ENCODE measurements around the gene SPIB. TPM values are rescaled to one million over a fixed set of nuclear protein-coding genes. Genes with fewer than 3 reads are reported as not detected.

SPIB gene
- total RNA-seq, 1 experiment from 2014 or later: 0.50 TPM

DNA sequence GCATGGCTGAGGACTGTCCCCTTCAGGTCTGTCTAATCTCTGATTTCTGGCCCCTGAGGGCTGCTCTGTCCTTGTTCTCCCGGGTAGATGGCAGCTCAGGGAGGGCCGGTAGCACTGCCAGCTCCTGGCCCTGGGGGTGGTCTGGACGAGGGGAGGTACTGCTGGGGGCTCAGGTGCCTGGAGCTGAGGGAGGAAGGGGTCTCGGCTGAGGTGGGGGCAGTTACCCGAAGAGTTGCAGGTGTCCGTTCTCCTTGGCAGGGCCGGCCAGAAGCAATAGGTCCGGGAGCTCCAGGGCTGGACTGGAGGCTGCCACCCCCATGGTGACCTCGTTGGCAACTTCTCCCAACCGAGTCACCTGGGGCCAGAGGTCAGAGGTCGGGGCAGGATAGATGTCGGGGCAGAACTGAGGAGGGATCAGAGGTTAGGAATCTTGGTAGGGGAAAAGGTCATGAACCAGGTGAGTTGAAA is 56.4 kb downstream of the SPIB start:
- H3K4me1 ChIP-seq: no peaks in the 10 kb centered on the region
- TF ChIP-seq, protein P1, sequence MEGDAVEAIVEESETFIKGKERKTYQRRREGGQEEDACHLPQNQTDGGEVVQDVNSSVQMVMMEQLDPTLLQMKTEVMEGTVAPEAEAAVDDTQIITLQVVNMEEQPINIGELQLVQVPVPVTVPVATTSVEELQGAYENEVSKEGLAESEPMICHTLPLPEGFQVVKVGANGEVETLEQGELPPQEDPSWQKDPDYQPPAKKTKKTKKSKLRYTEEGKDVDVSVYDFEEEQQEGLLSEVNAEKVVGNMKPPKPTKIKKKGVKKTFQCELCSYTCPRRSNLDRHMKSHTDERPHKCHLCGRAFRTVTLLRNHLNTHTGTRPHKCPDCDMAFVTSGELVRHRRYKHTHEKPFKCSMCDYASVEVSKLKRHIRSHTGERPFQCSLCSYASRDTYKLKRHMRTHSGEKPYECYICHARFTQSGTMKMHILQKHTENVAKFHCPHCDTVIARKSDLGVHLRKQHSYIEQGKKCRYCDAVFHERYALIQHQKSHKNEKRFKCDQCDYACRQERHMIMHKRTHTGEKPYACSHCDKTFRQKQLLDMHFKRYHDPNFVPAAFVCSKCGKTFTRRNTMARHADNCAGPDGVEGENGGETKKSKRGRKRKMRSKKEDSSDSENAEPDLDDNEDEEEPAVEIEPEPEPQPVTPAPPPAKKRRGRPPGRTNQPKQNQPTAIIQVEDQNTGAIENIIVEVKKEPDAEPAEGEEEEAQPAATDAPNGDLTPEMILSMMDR (IDR thresholded peaks at IDR 0.05; ENCODE audit: insufficient read depth in 1 of 2, low read depth in 1 of 2, low read length in 1 of 2, severe bottlenecking in 1 of 2, unreplicated experiment in 1 of 2): no peak
- H3K27me3 ChIP-seq (replicated peaks; ENCODE audit: control insufficient read depth, insufficient read depth, low read length): no peaks in the 10 kb centered on the region
- no peak for DNase-seq
- Mint-ChIP-seq H3K4me3 (ENCODE audit: unreplicated experiment) (peak overlapping the region; percentile 89), H3K27me3 (ENCODE audit: insufficient read depth, unreplicated experiment) (no peaks in the 10 kb centered on the region), H3K36me3 (ENCODE audit: insufficient read depth, unreplicated experiment) (peaks cover 36% of the 10 kb centered on the region), H3K9me3 (ENCODE audit: unreplicated experiment) (no peaks in the 10 kb centered on the region), H3K27ac (ENCODE audit: unreplicated experiment) (peak overlapping the region; percentile 54), H3K4me1 (ENCODE audit: low read depth, unreplicated experiment) (no peaks in the 10 kb centered on the region)
- ChIA-PET POLR2A (no interaction called here), CTCF (no interaction called here)
- H3K4me3 ChIP-seq (ENCODE audit: low read depth, low read length): no peak overlapping the region
- intact Hi-C loops (cut with micrococcal nuclease; ENCODE audit: unreplicated experiment): no loop called here
- no peaks in the 10 kb centered on the region for H3K36me3 ChIP-seq (ENCODE audit: control insufficient read depth, insufficient read depth, low read length)
- H3K9me3 ChIP-seq: no peaks in the 10 kb centered on the region
- BruUV-seq (replicated peaks): no TSS peak

DNA sequence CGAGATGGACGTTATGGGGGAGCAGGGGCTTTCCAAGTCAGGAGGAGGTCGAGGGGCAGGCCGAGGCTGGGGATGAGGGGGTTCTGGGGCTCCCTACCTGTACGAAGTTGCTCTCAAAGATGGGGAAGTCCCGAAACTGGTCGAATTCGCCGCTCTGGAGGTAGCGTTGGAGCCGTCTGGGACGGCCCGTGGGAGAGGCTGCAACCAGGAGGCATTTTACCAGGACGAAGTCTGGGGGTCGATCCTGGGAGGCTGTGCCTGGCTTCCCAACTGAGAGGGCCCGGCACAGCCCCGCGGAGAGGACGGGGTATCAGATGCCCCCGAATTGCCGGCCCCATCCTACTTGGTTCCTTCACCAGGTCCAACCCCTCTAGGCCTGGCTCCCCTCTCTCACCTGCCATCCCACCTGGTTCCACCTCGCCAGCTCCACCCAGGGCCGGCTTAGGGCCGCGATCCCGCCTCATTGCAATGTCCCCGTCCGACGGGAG is 57.0 kb downstream of the SPIB start:
- Mint-ChIP-seq H3K9me3 (ENCODE audit: unreplicated experiment) (no peaks in the 10 kb centered on the region), H3K36me3 (ENCODE audit: insufficient read depth, unreplicated experiment) (peaks cover 36% of the 10 kb centered on the region), H3K4me1 (ENCODE audit: low read depth, unreplicated experiment) (no peaks in the 10 kb centered on the region), H3K27me3 (ENCODE audit: insufficient read depth, unreplicated experiment) (no peaks in the 10 kb centered on the region), H3K4me3 (ENCODE audit: unreplicated experiment) (peak overlapping the region; percentile 89), H3K27ac (ENCODE audit: unreplicated experiment) (peak overlapping the region; percentile 54)
- no peak for DNase-seq
- no peaks in the 10 kb centered on the region for H3K9me3 ChIP-seq
- ChIA-PET POLR2A (no interaction called here), CTCF (no interaction called here)
- no peaks in the 10 kb centered on the region for H3K27me3 ChIP-seq (replicated peaks; ENCODE audit: control insufficient read depth, insufficient read depth, low read length)
- no peak overlapping the region for H3K4me3 ChIP-seq (ENCODE audit: low read depth, low read length)
- BruUV-seq (replicated peaks): no TSS peak
- H3K36me3 ChIP-seq (ENCODE audit: control insufficient read depth, insufficient read depth, low read length): no peaks in the 10 kb centered on the region
- no peaks in the 10 kb centered on the region for H3K4me1 ChIP-seq
- intact Hi-C loops (cut with micrococcal nuclease; ENCODE audit: unreplicated experiment): loop anchor here (1.0 kb wide), 1 partner anchor 36 kb away; the partner anchor contains the start of gene JOSD2
- TF ChIP-seq, protein P1 (IDR thresholded peaks at IDR 0.05; ENCODE audit: insufficient read depth in 1 of 2, low read depth in 1 of 2, low read length in 1 of 2, severe bottlenecking in 1 of 2, unreplicated experiment in 1 of 2): no peak

DNA sequence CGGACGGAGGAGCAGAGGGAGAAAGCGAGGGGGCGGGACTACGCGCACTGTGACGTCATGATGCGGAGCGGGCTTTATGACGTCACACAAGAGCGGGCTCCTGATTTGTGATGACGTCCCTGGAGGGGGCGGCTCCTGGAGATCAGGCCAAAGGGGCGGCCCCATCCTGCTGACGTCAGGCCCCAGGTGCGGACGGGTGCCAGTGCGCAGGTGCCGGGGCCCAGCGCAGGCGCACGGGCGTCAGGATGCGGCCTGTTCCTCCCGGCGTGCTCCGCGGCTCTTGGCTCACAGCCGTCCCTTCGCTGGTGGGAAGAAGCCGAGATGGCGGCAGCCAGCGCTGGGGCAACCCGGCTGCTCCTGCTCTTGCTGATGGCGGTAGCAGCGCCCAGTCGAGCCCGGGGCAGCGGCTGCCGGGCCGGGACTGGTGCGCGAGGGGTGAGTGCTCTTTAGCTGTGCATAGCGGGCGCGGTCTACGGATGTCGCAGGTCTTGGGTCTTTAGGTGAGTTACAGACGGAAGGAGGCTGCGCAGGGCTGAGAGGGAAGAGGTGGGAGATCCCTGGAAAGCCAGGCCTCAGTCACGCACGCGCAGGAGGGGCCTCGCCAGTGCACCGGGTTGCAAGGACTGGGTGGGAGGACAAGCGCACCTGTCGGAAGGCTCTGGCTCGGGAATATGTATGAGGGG is 57.6 kb downstream of the SPIB start, which contains the start of the genes EMC10 and GARIN5A:
Gene EMC10, plus strand, starts transcription at position 284 of the 683 bp plus-strand sequence. Its CDS starts 38 bp downstream, at position 322.
Gene GARIN5A, minus strand, starts transcription at position 625 of the 683 bp plus-strand sequence. Its CDS starts 460 bp downstream, at position 165.
- Histone ChIP-seq H3K27me3 (replicated peaks; ENCODE audit: control insufficient read depth, insufficient read depth, low read length) (no peaks in the 10 kb centered on the region), H3K4me3 (ENCODE audit: low read depth, low read length) (peak within 1 kb of the TSS; percentile 51), H3K36me3 (ENCODE audit: control insufficient read depth, insufficient read depth, low read length) (no peaks in the 10 kb centered on the region), H3K4me1 (no peaks in the 10 kb centered on the region), H3K9me3 (no peaks in the 10 kb centered on the region)
- TF ChIP-seq, protein P1 (IDR thresholded peaks at IDR 0.05; ENCODE audit: insufficient read depth in 1 of 2, low read depth in 1 of 2, low read length in 1 of 2, severe bottlenecking in 1 of 2, unreplicated experiment in 1 of 2): no peak
- DNase-seq: peak; percentile 85 to 93
- intact Hi-C loops (cut with micrococcal nuclease; ENCODE audit: unreplicated experiment): loop anchor here (1.0 kb wide), 1 partner anchor 35 kb away; the partner anchor contains the start of gene JOSD2
- ChIA-PET POLR2A (no interaction called here), CTCF (no interaction called here)
- peak within 1 kb of the TSS; percentile 54 for H3K27ac Mint-ChIP-seq (ENCODE audit: unreplicated experiment)
- H3K9me3 Mint-ChIP-seq (ENCODE audit: unreplicated experiment): no peaks in the 10 kb centered on the region
- no peaks in the 10 kb centered on the region for H3K4me1 Mint-ChIP-seq (ENCODE audit: low read depth, unreplicated experiment)
- peak within 1 kb of the TSS; percentile 89 for H3K4me3 Mint-ChIP-seq (ENCODE audit: unreplicated experiment)
- no peaks in the 10 kb centered on the region for H3K27me3 Mint-ChIP-seq (ENCODE audit: insufficient read depth, unreplicated experiment)
- H3K36me3 Mint-ChIP-seq (ENCODE audit: insufficient read depth, unreplicated experiment): peaks cover 42% of the 10 kb centered on the region
- BruUV-seq (replicated peaks): TSS peak; percentile 55
